ENCODE data around the gene GPR22. TPM values are rescaled to one million over a fixed set of nuclear protein-coding genes. Genes with fewer than 3 reads are reported as not detected.

The GPR22 gene
- polyA plus RNA-seq, 3 donors: 0.18 TPM; not detected in 2

DNA sequence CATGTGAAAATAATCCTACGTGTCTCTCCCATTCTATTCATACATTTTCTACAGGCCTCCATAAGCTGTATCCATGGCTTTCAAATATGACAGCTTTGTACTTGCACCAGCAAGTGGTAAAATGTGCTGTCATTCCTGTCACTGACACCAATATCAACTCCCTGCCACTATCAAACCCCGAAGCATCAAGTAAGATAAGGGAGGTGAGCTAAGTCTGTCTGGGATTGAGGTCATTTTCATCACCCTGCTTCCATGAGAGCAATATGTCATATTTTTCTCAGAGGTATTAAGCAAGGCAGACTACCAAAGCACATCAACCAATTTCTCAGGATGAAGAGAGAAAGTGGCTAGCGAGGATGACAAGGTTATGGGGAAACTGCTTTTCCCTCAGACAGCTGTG is 11.1 kb downstream of the GPR22 start:
- TF ChIP-seq, protein P1, sequence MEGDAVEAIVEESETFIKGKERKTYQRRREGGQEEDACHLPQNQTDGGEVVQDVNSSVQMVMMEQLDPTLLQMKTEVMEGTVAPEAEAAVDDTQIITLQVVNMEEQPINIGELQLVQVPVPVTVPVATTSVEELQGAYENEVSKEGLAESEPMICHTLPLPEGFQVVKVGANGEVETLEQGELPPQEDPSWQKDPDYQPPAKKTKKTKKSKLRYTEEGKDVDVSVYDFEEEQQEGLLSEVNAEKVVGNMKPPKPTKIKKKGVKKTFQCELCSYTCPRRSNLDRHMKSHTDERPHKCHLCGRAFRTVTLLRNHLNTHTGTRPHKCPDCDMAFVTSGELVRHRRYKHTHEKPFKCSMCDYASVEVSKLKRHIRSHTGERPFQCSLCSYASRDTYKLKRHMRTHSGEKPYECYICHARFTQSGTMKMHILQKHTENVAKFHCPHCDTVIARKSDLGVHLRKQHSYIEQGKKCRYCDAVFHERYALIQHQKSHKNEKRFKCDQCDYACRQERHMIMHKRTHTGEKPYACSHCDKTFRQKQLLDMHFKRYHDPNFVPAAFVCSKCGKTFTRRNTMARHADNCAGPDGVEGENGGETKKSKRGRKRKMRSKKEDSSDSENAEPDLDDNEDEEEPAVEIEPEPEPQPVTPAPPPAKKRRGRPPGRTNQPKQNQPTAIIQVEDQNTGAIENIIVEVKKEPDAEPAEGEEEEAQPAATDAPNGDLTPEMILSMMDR (IDR thresholded peaks at IDR 0.05): no peak
- Mint-ChIP-seq H3K27ac (no peak overlapping the region), H3K9me3 (peaks cover 0 to 3% (median 0%) of the 10 kb centered on the region in 7 donors), H3K27me3 (ENCODE audit: low read depth in 3 of 3) (no peaks in the 10 kb centered on the region), H3K4me1 (peaks cover 3% of the 10 kb centered on the region), H3K4me3 (no peak overlapping the region), H3K36me3 (peaks cover 2 to 6% of the 10 kb centered on the region in 2 donors)
- Histone ChIP-seq H3K27me3 (ENCODE audit: control insufficient read depth in 2 of 2, insufficient read depth in 2 of 2, low read length in 2 of 2) (no peaks in the 10 kb centered on the region), H3K27ac (ENCODE audit: low read depth in 1 of 2, low read length in 2 of 2) (no peak overlapping the region), H3K9me3 (replicated peaks in 1 of 2; ENCODE audit: control insufficient read depth in 1 of 2, insufficient read depth in 1 of 2, low read length in 2 of 2) (no peaks in the 10 kb centered on the region), H3K79me2 (ENCODE audit: insufficient read depth, low read length) (no peaks in the 10 kb centered on the region), H2AFZ (ENCODE audit: insufficient read depth, low read depth, low read length, poor library complexity, severe bottlenecking) (no peak overlapping the region), H3K4me3 (replicated peaks in 1 of 3; ENCODE audit: low read depth in 2 of 3, low read length in 3 of 3) (no peak overlapping the region), H3K36me3 (replicated peaks in 1 of 2; ENCODE audit: control insufficient read depth in 1 of 2, insufficient read depth in 2 of 2, low read length in 2 of 2) (no peaks in the 10 kb centered on the region), H3K9ac (ENCODE audit: insufficient read depth, low read length, poor library complexity, severe bottlenecking) (no peak overlapping the region), H4K20me1 (ENCODE audit: insufficient read depth, low read length) (peaks cover 4% of the 10 kb centered on the region), H3K4me2 (replicated peaks; ENCODE audit: extremely low read depth, low read length, poor library complexity, severe bottlenecking) (no peak overlapping the region), H3K4me1 (ENCODE audit: control insufficient read depth in 1 of 2, insufficient read depth in 2 of 2, low read length in 2 of 2) (no peaks in the 10 kb centered on the region)
- intact Hi-C loops (cut with micrococcal nuclease): no loop called here
- WGBS (ENCODE audit: insufficient coverage): 100% methylated on average over 1 of the region's 3 CpGs
- no peak for DNase-seq

GRCh38 chr7:107482571-107482970 is 12.7 kb downstream of the GPR22 start:
- Histone ChIP-seq H3K9me3 (replicated peaks in 1 of 2; ENCODE audit: control insufficient read depth in 1 of 2, insufficient read depth in 1 of 2, low read length in 2 of 2) (no peaks in the 10 kb centered on the region), H3K36me3 (replicated peaks in 1 of 2; ENCODE audit: control insufficient read depth in 1 of 2, insufficient read depth in 2 of 2, low read length in 2 of 2) (no peaks in the 10 kb centered on the region), H3K79me2 (ENCODE audit: insufficient read depth, low read length) (no peaks in the 10 kb centered on the region), H3K4me2 (replicated peaks; ENCODE audit: extremely low read depth, low read length, poor library complexity, severe bottlenecking) (no peak overlapping the region), H3K4me1 (ENCODE audit: control insufficient read depth in 1 of 2, insufficient read depth in 2 of 2, low read length in 2 of 2) (no peaks in the 10 kb centered on the region), H2AFZ (ENCODE audit: insufficient read depth, low read depth, low read length, poor library complexity, severe bottlenecking) (no peak overlapping the region), H3K4me3 (replicated peaks in 1 of 3; ENCODE audit: low read depth in 2 of 3, low read length in 3 of 3) (no peak overlapping the region), H4K20me1 (ENCODE audit: insufficient read depth, low read length) (peaks cover 4% of the 10 kb centered on the region), H3K27ac (ENCODE audit: low read depth in 1 of 2, low read length in 2 of 2) (no peak overlapping the region), H3K27me3 (ENCODE audit: control insufficient read depth in 2 of 2, insufficient read depth in 2 of 2, low read length in 2 of 2) (no peaks in the 10 kb centered on the region), H3K9ac (ENCODE audit: insufficient read depth, low read length, poor library complexity, severe bottlenecking) (no peak overlapping the region)
- TF ChIP-seq, protein P1 (IDR thresholded peaks at IDR 0.05): no peak
- no CpG with 5 or more reads among the region's 1 CpG for WGBS (ENCODE audit: insufficient coverage)
- intact Hi-C loops (cut with micrococcal nuclease): no loop called here
- Mint-ChIP-seq H3K36me3 (peaks cover 3 to 6% of the 10 kb centered on the region in 2 donors), H3K4me1 (peaks cover 6% of the 10 kb centered on the region), H3K27ac (no peak overlapping the region), H3K9me3 (peaks cover 0 to 3% (median 0%) of the 10 kb centered on the region in 7 donors), H3K4me3 (no peak overlapping the region), H3K27me3 (ENCODE audit: low read depth in 3 of 3) (no peaks in the 10 kb centered on the region)
- DNase-seq: no peak
